Erythroblast (primary cell): ENCODE data around the gene OCA2.

Source experiments
- GATA1 ChIP-seq: IDR thresholded peaks from 2 replicates; pipeline ENCODE4 v1.6.1; 2011; ENCODE audit warnings: low read depth, mild to moderate bottlenecking, control low read depth, low read length, moderate library complexity
- POLR2A ChIP-seq: IDR thresholded peaks from 2 replicates; pipeline ENCODE4 v1.6.1; 2011; ENCODE audit warnings: mild to moderate bottlenecking, low read length

DNA sequence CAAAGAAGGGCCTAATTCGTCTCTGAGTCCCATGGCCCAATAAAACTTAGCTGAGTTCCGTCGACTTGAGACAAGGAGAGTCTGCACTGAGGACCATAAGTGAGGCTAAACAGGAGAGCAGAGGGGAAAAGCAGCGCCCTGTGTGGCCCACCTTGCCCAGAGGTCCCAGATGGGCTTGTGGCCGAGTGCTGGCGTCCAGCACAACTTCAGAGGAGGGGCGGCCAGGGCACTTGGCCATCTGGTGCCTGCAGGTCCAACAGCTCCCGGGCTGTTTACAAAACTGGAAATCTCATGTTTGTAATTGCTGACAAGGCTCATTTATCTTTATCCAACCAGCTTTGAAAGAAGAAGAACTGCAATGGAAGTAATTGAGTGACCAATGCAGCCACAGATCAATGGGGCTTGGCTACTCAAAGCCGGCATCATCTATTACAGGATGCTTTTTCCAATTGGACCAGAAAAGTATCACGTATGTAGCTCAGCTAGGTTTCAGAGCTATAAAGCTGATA, 306.3 kb downstream of the OCA2 start:
- TF ChIP-seq POLR2A, result no peak
- no peak for TF ChIP-seq GATA1
